Uterus (tissue), 4 donors: Measurements from ENCODE around the gene FSCN2. TPM values are rescaled to one million over a fixed set of nuclear protein-coding genes. Genes with fewer than 3 reads are reported as not detected.

Experiments
- DNase-seq, 2 donors: peaks; one replicate each; pipeline ENCODE4 v3.0.0-alpha.2; 2019 to 2020
- H3K27ac ChIP-seq, 2 donors: fragments of 200-600 bp; sonication (generic); 1 replicate in 1 of 2; 2 replicates in 1 of 2; pipeline ENCODE4 v1.5.1; 2016 to 2018
- H3K27me3 ChIP-seq, 2 donors: fragments of 200-600 bp; sonication (generic); one replicate each; pipeline ENCODE4 v1.5.1; 2018 to 2019; ENCODE audit warnings: control low read depth in 1 of 2
- H3K36me3 ChIP-seq, 2 donors: fragments of 200-600 bp; sonication (generic); one replicate each; pipeline ENCODE4 v1.5.1; 2019; ENCODE audit warnings: control low read depth in 1 of 2
- H3K4me1 ChIP-seq, 2 donors: fragments of 200-600 bp; sonication (generic); one replicate each; pipeline ENCODE4 v1.5.1; 2018 to 2019; ENCODE audit warnings: control low read depth in 1 of 2
- H3K4me3 ChIP-seq, 2 donors: fragments of 200-600 bp; sonication (generic); 1 replicate in 1 of 2; 2 replicates in 1 of 2; pipeline ENCODE4 v1.5.1; 2018 to 2019; ENCODE audit warnings: mild to moderate bottlenecking in 1 of 2
- H3K9me3 ChIP-seq, 2 donors: fragments of 200-600 bp; sonication (generic); one replicate each; pipeline ENCODE4 v1.5.1; 2019; ENCODE audit warnings: control low read depth in 1 of 2
- CTCF ChIP-seq, 4 experiments: fragments of 200-600 bp in 2 of 4; fragments of 450-650 bp in 2 of 4; sonication (generic) in 2 of 4; IDR thresholded peaks; one replicate each; pipeline ENCODE4 v1.5.1; 2016 to 2019; ENCODE audit warnings: antibody characterized with exemption in 4 of 4, mild to moderate bottlenecking in 2 of 4, moderate library complexity in 1 of 4
- POLR2A ChIP-seq, 2 donors: fragments of 450-650 bp; IDR thresholded peaks; one replicate each; pipeline ENCODE4 v1.6.1; 2016; ENCODE audit warnings: antibody characterized with exemption in 2 of 2, mild to moderate bottlenecking in 1 of 2, moderate library complexity in 1 of 2
- intact Hi-C: fragments of 100-400 bp; cut with DNase I; formaldehyde crosslinking; loops from one replicate; pipeline ENCODE4 v1.15.1; 2023; ENCODE audit warnings: low total_unique reads
- total RNA-seq, 4 donors: library from RNA; depleted of rRNA in 3 of 4; stranded (reverse); fragments of >200 nt in 3 of 4; gene quantifications; one replicate each; pipeline versions ENCODE4 v1.1.0 to v1.2.4, GENCODE V29; 2014 to 2023
- donor health status: DM: yes; HTN: yes; CAD: no.

The FSCN2 gene
- total RNA-seq, 4 donors from 2014 or later, result 5.0 to 7.4 TPM; not detected in 2

DNA sequence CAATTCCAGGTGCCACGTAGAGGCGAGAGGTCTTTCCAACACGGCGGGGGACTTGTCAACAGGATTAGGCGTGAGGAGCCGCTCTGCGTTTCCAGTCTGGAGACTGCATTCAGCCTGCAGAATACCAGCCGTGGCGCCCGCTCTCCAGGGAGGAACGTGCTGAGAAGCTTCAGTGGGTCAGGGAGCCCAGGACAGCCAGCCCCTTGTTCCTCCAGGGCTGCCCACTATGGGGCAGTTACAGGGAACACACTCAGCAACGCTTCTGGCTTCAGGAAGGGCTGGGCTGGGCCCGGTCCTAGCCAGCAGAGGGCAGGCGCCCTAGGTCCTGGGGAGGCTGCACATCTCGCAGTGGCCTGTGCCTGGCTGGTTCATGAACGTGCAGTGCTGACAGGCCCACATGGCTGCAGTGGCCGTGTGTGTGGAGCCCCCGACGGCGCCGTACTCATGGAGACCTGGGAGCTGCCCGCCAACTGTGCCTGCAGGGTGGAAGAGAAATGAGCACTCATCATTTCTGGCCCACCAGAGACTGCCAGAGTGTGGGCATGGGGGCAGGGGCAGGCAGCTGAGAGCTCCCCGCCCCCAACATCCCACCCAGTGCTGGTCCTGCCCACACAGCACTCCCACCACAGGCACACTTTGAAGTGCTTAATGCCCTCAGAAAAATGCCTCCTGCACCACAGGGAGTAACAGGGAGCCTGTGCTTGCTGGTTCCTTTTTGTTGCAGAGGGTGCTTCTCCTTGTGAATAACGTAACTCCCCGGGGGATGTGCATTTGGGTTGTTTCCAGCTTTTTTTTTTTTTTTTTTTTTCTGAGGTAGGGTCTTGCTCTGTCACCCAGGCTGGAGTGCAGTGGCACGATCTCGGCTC is 31.0 kb downstream of the FSCN2 start:
- no peak for TF ChIP-seq CTCF (IDR thresholded peaks at IDR 0.05)
- intact Hi-C loops, result no loop called here
- no peak overlapping the region for H3K27ac ChIP-seq
- no peaks in the 10 kb centered on the region for H3K27me3 ChIP-seq
- H3K4me1 ChIP-seq, result no peaks in the 10 kb centered on the region
- DNase-seq, result no peak
- no peak overlapping the region for H3K4me3 ChIP-seq
- no peaks in the 10 kb centered on the region for H3K9me3 ChIP-seq
- no peaks in the 10 kb centered on the region for H3K36me3 ChIP-seq

DNA sequence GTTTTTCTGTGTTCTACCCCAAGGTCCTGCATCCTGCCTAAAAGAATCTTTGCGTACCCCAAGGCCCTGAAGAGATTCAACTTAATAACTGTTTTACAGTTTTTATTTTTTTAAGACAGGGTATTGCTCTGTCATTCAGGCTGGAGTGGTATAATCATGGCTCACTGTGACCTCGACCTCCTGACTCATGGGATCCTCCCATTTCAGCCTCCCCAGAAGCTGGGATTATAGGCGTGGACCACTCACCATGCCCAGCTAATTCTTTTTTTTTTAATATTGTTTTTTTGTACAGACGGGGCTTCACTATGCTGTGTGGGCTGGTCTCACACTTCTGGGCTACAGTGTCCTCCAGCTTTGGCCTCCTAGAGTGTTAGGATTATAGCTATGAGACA is 33.3 kb downstream of the FSCN2 start:
- no peak for DNase-seq
- Histone ChIP-seq H3K4me1 (peaks cover 11 to 14% of the 10 kb centered on the region in 2 donors), H3K27ac (no peak overlapping the region), H3K9me3 (no peaks in the 10 kb centered on the region), H3K36me3 (no peaks in the 10 kb centered on the region), H3K4me3 (no peak overlapping the region), H3K27me3 (no peaks in the 10 kb centered on the region)
- intact Hi-C loops, result no loop called here
- TF ChIP-seq CTCF (IDR thresholded peaks at IDR 0.05), result no peak
- no peak for TF ChIP-seq POLR2A (IDR thresholded peaks at IDR 0.05)

- H3K27me3 ChIP-seq, result no peaks in the 10 kb centered on the region
- no peaks in the 10 kb centered on the region for H3K36me3 ChIP-seq
- no peak for TF ChIP-seq CTCF (IDR thresholded peaks at IDR 0.05)
- TF ChIP-seq POLR2A (IDR thresholded peaks at IDR 0.05), result no peak
- no peak for DNase-seq
- no peak overlapping the region for H3K27ac ChIP-seq
- intact Hi-C loops, result no loop called here
- no peak overlapping the region for H3K4me3 ChIP-seq
- no peaks in the 10 kb centered on the region for H3K9me3 ChIP-seq
- H3K4me1 ChIP-seq, result peaks cover 17 to 21% of the 10 kb centered on the region in 2 donors
Measured at GRCh38 chr17:81563861-81564586, 35.8 kb downstream of the FSCN2 start.

- Histone ChIP-seq H3K9me3 (no peaks in the 10 kb centered on the region), H3K27ac (peak overlapping the region in 1 of 2 donors; percentile 72), H3K27me3 (no peaks in the 10 kb centered on the region), H3K4me1 (peaks cover 17 to 21% of the 10 kb centered on the region in 2 donors), H3K36me3 (no peaks in the 10 kb centered on the region), H3K4me3 (no peak overlapping the region)
- TF ChIP-seq CTCF (IDR thresholded peaks at IDR 0.05), result no peak
- no peak for TF ChIP-seq POLR2A (IDR thresholded peaks at IDR 0.05)
- intact Hi-C loops, result no loop called here
- no peak for DNase-seq
Measured at GRCh38 chr17:81564778-81565177, 36.6 kb downstream of the FSCN2 start.

- H3K36me3 ChIP-seq, result no peaks in the 10 kb centered on the region
- H3K9me3 ChIP-seq, result no peaks in the 10 kb centered on the region
- TF ChIP-seq POLR2A (IDR thresholded peaks at IDR 0.05) (no peak), CTCF (IDR thresholded peaks at IDR 0.05) (no peak)
- H3K27ac ChIP-seq, result peak overlapping the region; percentile 72 to 80
- no peaks in the 10 kb centered on the region for H3K27me3 ChIP-seq
- H3K4me1 ChIP-seq, result peaks cover 17 to 21% of the 10 kb centered on the region in 2 donors
- intact Hi-C loops, result no loop called here
- H3K4me3 ChIP-seq, result no peak overlapping the region
- DNase-seq, result no peak
Measured at GRCh38 chr17:81565231-81565630, 37.1 kb downstream of the FSCN2 start.
